Caco-2 (cell line): ENCODE results near the gene CERS3. TPM values are rescaled to one million over a fixed set of nuclear protein-coding genes. Genes with fewer than 3 reads are reported as not detected.

Source experiments
- BruUV-seq: library from RNA; stranded (reverse); fragments of 400-500 nt; replicated peaks from 2 replicates; lab custom pipeline; 2021; lab: Mats Ljungman, UMichigan
- CTCF ChIA-PET: fragments of 300-600 bp; sonication (Branson Sonifier 250); formaldehyde crosslinking; loops from one replicate; lab custom pipeline; 2022; ENCODE audit warnings: antibody characterized with exemption; lab: Charles Lee
- POLR2A ChIA-PET: fragments of 300-600 bp; sonication (Branson Sonifier 250); formaldehyde crosslinking; loops from one replicate; lab custom pipeline; 2022; ENCODE audit warnings: antibody characterized with exemption; lab: Charles Lee
- DNase-seq, 2 experiments: peaks; one replicate each; pipeline versions ENCODE4 v3.0.0 to v3.0.0-alpha.2; 2020 to 2022
- H3K27me3 ChIP-seq: replicated peaks from 2 replicates; pipeline ENCODE4 v1.6.0; 2011; ENCODE audit warnings: low read length; ENCODE audit not compliant: control insufficient read depth, insufficient read depth
- H3K36me3 ChIP-seq: 2 replicates; pipeline ENCODE4 v1.5.1; 2011; ENCODE audit warnings: low read length; ENCODE audit not compliant: control insufficient read depth, insufficient read depth
- H3K4me1 ChIP-seq: fragments of 250-450 bp; sonication (Bioruptor Pico); 2 replicates; pipeline ENCODE4 v1.5.1; 2020; ENCODE audit warnings: mild to moderate bottlenecking
- H3K4me3 ChIP-seq: 2 replicates; pipeline ENCODE4 v1.5.1; 2011; ENCODE audit warnings: low read depth, mild to moderate bottlenecking, control low read depth, low read length
- H3K9me3 ChIP-seq: fragments of 250-450 bp; sonication (Bioruptor Pico); 2 replicates; pipeline ENCODE4 v1.5.1; 2020; ENCODE audit warnings: mild to moderate bottlenecking, moderate library complexity
- H3K27ac Mint-ChIP-seq: one replicate; pipeline ENCODE4 v1.8.0; 2022; ENCODE audit warnings: mixed read lengths; ENCODE audit not compliant: unreplicated experiment
- H3K27me3 Mint-ChIP-seq: one replicate; pipeline ENCODE4 v1.8.0; 2022; ENCODE audit warnings: mixed read lengths; ENCODE audit not compliant: insufficient read depth, unreplicated experiment
- H3K36me3 Mint-ChIP-seq: one replicate; pipeline ENCODE4 v1.8.0; 2022; ENCODE audit warnings: mild to moderate bottlenecking, mixed read lengths; ENCODE audit not compliant: insufficient read depth, unreplicated experiment
- H3K4me1 Mint-ChIP-seq: one replicate; pipeline ENCODE4 v1.8.0; 2022; ENCODE audit warnings: low read depth, mixed read lengths; ENCODE audit not compliant: unreplicated experiment
- H3K4me3 Mint-ChIP-seq: one replicate; pipeline ENCODE4 v1.8.0; 2022; ENCODE audit warnings: mild to moderate bottlenecking, moderate library complexity, mixed read lengths; ENCODE audit not compliant: unreplicated experiment
- H3K9me3 Mint-ChIP-seq: one replicate; pipeline ENCODE4 v1.8.0; 2022; ENCODE audit warnings: mixed read lengths; ENCODE audit not compliant: unreplicated experiment
- intact Hi-C: fragments of 100-400 bp; cut with micrococcal nuclease; formaldehyde crosslinking; loops from one replicate; pipeline ENCODE4 v1.10.0; 2022; ENCODE audit not compliant: unreplicated experiment
- total RNA-seq: library from RNA; stranded (reverse); gene quantifications from 2 replicates; pipeline ENCODE4 v1.2.3, GENCODE V29; 2022
- TF ChIP-seq, protein P1 (sequence below), 2 experiments: fragments of 200-600 bp in 1 of 2; IDR thresholded peaks; 1 replicate in 1 of 2; 2 replicates in 1 of 2; pipeline versions ENCODE4 v1.5.1 to v1.8.0; 2011 to 2022; ENCODE audit warnings: antibody characterized with exemption in 1 of 2, control low read depth in 1 of 2, inconsistent platforms in 1 of 2, low read depth in 1 of 2, low read length in 1 of 2, mild to moderate bottlenecking in 1 of 2, moderate library complexity in 1 of 2; ENCODE audit not compliant: insufficient read depth in 1 of 2, severe bottlenecking in 1 of 2, unreplicated experiment in 1 of 2

Gene CERS3
- total RNA-seq, 1 experiment from 2014 or later = not detected

DNA sequence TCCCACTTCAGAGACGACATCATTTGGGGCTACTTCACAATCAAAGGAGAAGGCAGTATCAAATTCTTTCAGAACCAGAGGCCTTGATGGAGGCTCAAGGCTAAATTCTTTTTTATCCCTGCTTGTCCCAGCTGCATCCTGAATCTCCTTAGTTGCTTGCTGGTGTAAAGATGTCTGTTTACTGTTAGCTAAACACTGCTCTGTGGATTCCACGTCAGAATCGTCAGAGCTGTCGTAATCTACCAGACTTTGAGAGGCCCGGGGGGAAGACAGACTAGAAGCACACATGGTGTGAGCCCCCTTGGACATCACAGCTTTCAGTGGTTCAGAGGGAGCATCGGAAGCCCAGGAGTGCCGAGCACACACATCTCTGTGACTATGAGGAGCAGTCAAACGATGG is 40.6 kb upstream of the CERS3 start:
- Mint-ChIP-seq H3K9me3 (no peaks in the 10 kb centered on the region), H3K4me1 (no peaks in the 10 kb centered on the region), H3K27me3 (no peaks in the 10 kb centered on the region), H3K36me3 (peaks cover 5% of the 10 kb centered on the region), H3K4me3 (no peak overlapping the region), H3K27ac (no peak overlapping the region)
- ChIA-PET POLR2A (no interaction called here), CTCF (no interaction called here)
- DNase-seq = no peak
- Histone ChIP-seq H3K4me1 (no peaks in the 10 kb centered on the region), H3K27me3 (no peaks in the 10 kb centered on the region), H3K9me3 (no peaks in the 10 kb centered on the region), H3K36me3 (no peaks in the 10 kb centered on the region), H3K4me3 (no peak overlapping the region)
- TF ChIP-seq, protein P1, sequence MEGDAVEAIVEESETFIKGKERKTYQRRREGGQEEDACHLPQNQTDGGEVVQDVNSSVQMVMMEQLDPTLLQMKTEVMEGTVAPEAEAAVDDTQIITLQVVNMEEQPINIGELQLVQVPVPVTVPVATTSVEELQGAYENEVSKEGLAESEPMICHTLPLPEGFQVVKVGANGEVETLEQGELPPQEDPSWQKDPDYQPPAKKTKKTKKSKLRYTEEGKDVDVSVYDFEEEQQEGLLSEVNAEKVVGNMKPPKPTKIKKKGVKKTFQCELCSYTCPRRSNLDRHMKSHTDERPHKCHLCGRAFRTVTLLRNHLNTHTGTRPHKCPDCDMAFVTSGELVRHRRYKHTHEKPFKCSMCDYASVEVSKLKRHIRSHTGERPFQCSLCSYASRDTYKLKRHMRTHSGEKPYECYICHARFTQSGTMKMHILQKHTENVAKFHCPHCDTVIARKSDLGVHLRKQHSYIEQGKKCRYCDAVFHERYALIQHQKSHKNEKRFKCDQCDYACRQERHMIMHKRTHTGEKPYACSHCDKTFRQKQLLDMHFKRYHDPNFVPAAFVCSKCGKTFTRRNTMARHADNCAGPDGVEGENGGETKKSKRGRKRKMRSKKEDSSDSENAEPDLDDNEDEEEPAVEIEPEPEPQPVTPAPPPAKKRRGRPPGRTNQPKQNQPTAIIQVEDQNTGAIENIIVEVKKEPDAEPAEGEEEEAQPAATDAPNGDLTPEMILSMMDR (IDR thresholded peaks at IDR 0.05; ENCODE audit: insufficient read depth in 1 of 2, low read depth in 1 of 2, low read length in 1 of 2, severe bottlenecking in 1 of 2, unreplicated experiment in 1 of 2) = no peak
- intact Hi-C loops = no loop called here
- no TSS peak for BruUV-seq

DNA sequence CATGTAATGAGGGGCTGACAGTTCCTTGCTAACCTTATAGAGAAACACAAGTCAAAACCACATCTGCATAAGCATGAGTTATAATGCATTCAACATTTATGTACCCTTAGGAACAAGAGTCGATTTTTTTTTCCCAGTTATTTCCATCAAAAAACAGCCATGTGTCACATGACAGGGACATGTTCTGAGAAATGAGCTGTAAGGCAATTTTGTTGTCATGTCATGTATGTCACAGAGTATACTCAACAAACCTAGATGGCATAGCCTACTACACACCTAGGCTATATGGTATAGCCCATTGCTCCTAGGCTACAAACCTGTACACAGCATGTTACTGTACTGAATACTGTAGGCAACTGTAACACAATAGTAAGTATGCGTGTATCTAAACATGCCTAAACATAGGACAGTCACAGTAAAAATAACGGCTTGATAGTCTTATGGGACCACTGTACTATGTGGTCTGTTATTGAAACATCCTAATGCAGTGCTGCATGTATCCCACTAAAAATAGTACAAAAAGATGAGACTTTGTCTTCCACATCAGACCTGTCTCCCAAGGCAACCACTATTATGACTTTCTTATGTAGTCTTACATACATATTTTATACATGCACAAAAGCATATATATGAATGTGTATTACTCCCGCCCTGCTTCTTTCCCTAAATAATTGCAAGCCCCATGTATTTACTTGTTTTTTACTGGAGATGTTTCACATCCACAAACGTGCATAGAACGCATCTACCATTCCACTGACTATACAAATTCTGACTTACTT is 38.3 kb upstream of the CERS3 start:
- no peaks in the 10 kb centered on the region for H3K27me3 ChIP-seq
- Mint-ChIP-seq H3K9me3 (no peaks in the 10 kb centered on the region), H3K4me3 (no peak overlapping the region), H3K4me1 (no peaks in the 10 kb centered on the region), H3K27ac (no peak overlapping the region), H3K27me3 (no peaks in the 10 kb centered on the region), H3K36me3 (peaks cover 5% of the 10 kb centered on the region)
- intact Hi-C loops = no loop called here
- ChIA-PET CTCF (no interaction called here), POLR2A (no interaction called here)
- no peaks in the 10 kb centered on the region for H3K4me1 ChIP-seq
- H3K4me3 ChIP-seq = no peak overlapping the region
- DNase-seq = no peak
- H3K9me3 ChIP-seq = no peaks in the 10 kb centered on the region
- TF ChIP-seq, protein P1 (IDR thresholded peaks at IDR 0.05; ENCODE audit: insufficient read depth in 1 of 2, low read depth in 1 of 2, low read length in 1 of 2, severe bottlenecking in 1 of 2, unreplicated experiment in 1 of 2) = no peak
- BruUV-seq = no TSS peak
- no peaks in the 10 kb centered on the region for H3K36me3 ChIP-seq

DNA sequence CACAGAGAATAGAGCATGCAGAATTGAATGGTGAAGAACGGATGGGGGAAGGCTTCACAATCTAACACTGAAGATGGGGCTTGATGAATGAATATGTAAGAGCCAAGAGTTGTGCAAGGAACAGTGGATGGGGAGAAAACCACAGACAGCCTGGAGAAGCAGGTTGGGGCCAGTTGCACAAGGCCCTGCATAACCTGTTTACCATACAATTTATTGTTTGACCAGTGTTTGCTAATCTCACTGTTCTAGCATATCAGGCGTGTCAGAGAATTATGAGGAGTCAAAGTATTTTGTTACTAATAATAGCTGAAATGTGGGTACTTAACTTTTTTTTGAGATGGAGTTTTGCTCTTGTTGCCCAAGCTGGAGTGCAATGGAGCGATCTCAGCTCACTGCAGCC is 36.8 kb upstream of the CERS3 start:
- H3K4me3 ChIP-seq = no peak overlapping the region
- H3K9me3 ChIP-seq = no peaks in the 10 kb centered on the region
- ChIA-PET CTCF (no interaction called here), POLR2A (interaction anchor here (0.6 kb wide), 1 partner anchor 362 kb away, joined by 4 read pairs; no protein-coding TSS in a partner anchor)
- no peaks in the 10 kb centered on the region for H3K27me3 ChIP-seq
- Mint-ChIP-seq H3K36me3 (peaks cover 5% of the 10 kb centered on the region), H3K27ac (no peak overlapping the region), H3K27me3 (no peaks in the 10 kb centered on the region), H3K9me3 (no peaks in the 10 kb centered on the region), H3K4me3 (no peak overlapping the region), H3K4me1 (no peaks in the 10 kb centered on the region)
- TF ChIP-seq, protein P1 (IDR thresholded peaks at IDR 0.05; ENCODE audit: insufficient read depth in 1 of 2, low read depth in 1 of 2, low read length in 1 of 2, severe bottlenecking in 1 of 2, unreplicated experiment in 1 of 2) = no peak
- intact Hi-C loops = no loop called here
- H3K36me3 ChIP-seq = no peaks in the 10 kb centered on the region
- no peaks in the 10 kb centered on the region for H3K4me1 ChIP-seq
- BruUV-seq = no TSS peak
- no peak for DNase-seq
